Chondrocyte (in vitro differentiated cells): ENCODE data around the gene CPOX. TPM values are rescaled to one million over a fixed set of nuclear protein-coding genes. Genes with fewer than 3 reads are reported as not detected.

Experiments used
- DNase-seq: peaks from one replicate; pipeline ENCODE4 v3.0.0; 2021; ENCODE audit warnings: mixed read lengths, low spot score
- H3K27ac Mint-ChIP-seq: one replicate; pipeline ENCODE4 v1.8.0; 2021; ENCODE audit warnings: mild to moderate bottlenecking, moderate library complexity, mixed read lengths; ENCODE audit not compliant: unreplicated experiment
- H3K27me3 Mint-ChIP-seq: 2 replicates; pipeline ENCODE4 v1.8.0; 2021; ENCODE audit warnings: low read depth, mixed read lengths
- H3K36me3 Mint-ChIP-seq: 2 replicates; pipeline ENCODE4 v1.8.0; 2021; ENCODE audit warnings: low read depth, mixed read lengths
- H3K4me1 Mint-ChIP-seq: 2 replicates; pipeline ENCODE4 v1.8.0; 2021; ENCODE audit warnings: low read depth, mild to moderate bottlenecking, mixed read lengths
- H3K4me3 Mint-ChIP-seq: one replicate; pipeline ENCODE4 v1.8.0; 2021; ENCODE audit warnings: mild to moderate bottlenecking, moderate library complexity, mixed read lengths; ENCODE audit not compliant: unreplicated experiment
- H3K9me3 Mint-ChIP-seq: 2 replicates; pipeline ENCODE4 v1.8.0; 2021; ENCODE audit warnings: low read depth, mixed read lengths
- CTCF ChIP-seq: fragments of 200-600 bp; sonication (generic); IDR thresholded peaks from 2 replicates; pipeline ENCODE4 v1.5.0; 2021; ENCODE audit warnings: antibody characterized with exemption, mild to moderate bottlenecking, moderate library complexity
- total RNA-seq: library from RNA; stranded (reverse); gene quantifications from 3 replicates; pipeline ENCODE4 v1.2.1, GENCODE V29; 2021

CPOX gene
- total RNA-seq, 1 donor from 2014 or later = 16.2 TPM

GRCh38 chr3:98531622-98532274 lies 61.7 kb downstream of the CPOX start, which contains the start of gene GPR15:
Gene GPR15 (plus strand): TSS chr3:98531978. CDS start chr3:98532034, 56 bp downstream.
- no peak for DNase-seq
- Mint-ChIP-seq H3K27ac (no peak within 1 kb of the TSS), H3K9me3 (no peaks in the 10 kb centered on the region), H3K4me1 (no peaks in the 10 kb centered on the region), H3K36me3 (no peaks in the 10 kb centered on the region), H3K4me3 (no peak within 1 kb of the TSS), H3K27me3 (peaks cover 42% of the 10 kb centered on the region)
- TF ChIP-seq CTCF = no peak

- Mint-ChIP-seq H3K9me3 (no peaks in the 10 kb centered on the region), H3K4me1 (no peaks in the 10 kb centered on the region), H3K4me3 (no peak overlapping the region), H3K27me3 (peaks cover 41% of the 10 kb centered on the region), H3K36me3 (no peaks in the 10 kb centered on the region), H3K27ac (no peak overlapping the region)
- TF ChIP-seq CTCF = no peak
- no peak for DNase-seq
Observed at GRCh38 chr3:98530676-98531075, 62.7 kb downstream of the CPOX start.

GRCh38 chr3:98529856-98530459 lies 63.5 kb downstream of the CPOX start:
- Mint-ChIP-seq H3K36me3 (no peaks in the 10 kb centered on the region), H3K4me3 (no peak overlapping the region), H3K27me3 (peaks cover 41% of the 10 kb centered on the region), H3K4me1 (no peaks in the 10 kb centered on the region), H3K27ac (no peak overlapping the region), H3K9me3 (no peaks in the 10 kb centered on the region)
- no peak for TF ChIP-seq CTCF
- no peak for DNase-seq

Other genes starting within 250 kb of the CPOX start
- gene OR5K4, start 239.8 kb downstream of the CPOX start, total RNA-seq = not detected in 3 replicates
- not detected in 3 replicates for gene OR5K3, start 202.9 kb downstream of the CPOX start, total RNA-seq
- not detected in 3 replicates for gene OR5K1, start 130.4 kb downstream of the CPOX start, total RNA-seq
- not detected in 3 replicates for gene OR5K2, start 95.9 kb downstream of the CPOX start, total RNA-seq
- gene CLDND1, start 70.7 kb downstream of the CPOX start, total RNA-seq = 86.4 to 100.0 TPM (median 89.7 TPM) in 3 replicates
- not detected in 3 replicates for gene GPR15, start 61.6 kb downstream of the CPOX start, total RNA-seq
- 0.32 TPM in 1 of 3 replicates, not detected in the others for gene ST3GAL6, start 169.7 kb upstream of the CPOX start, total RNA-seq